Measurements from ENCODE around the gene GTF2A1L. TPM values are rescaled to one million over a fixed set of nuclear protein-coding genes. Genes with fewer than 3 reads are reported as not detected.

GTF2A1L gene
- total and polyA plus RNA-seq, 10 donors = 0.06 to 4.7 (median 0.94) TPM; not detected in 1

GRCh38 chr2:48709096-48710034 lies 91.7 kb downstream of the GTF2A1L start:
- Histone ChIP-seq H3K27ac (no peak overlapping the region), H3K36me3 (no peaks in the 10 kb centered on the region), H3K4me3 (no peak overlapping the region), H3K27me3 (replicated peaks in 1 of 7) (peaks cover 0 to 15% (median 0%) of the 10 kb centered on the region in 7 donors), H3K9me3 (no peaks in the 10 kb centered on the region), H3K4me1 (no peaks in the 10 kb centered on the region)
- WGBS, 5 donors = 76 to 86% (median 76%) methylated on average over 7 of the region's 7 CpGs
- DNase-seq = no peak
- intact Hi-C loops (cut with DNase I; ENCODE audit: low total_unique reads) = no loop called here
- TF ChIP-seq CTCF (IDR thresholded peaks at IDR 0.05 in 8 of 11, conservative IDR thresholded peaks at IDR 0.05 in 3 of 11) (no peak), POLR2AphosphoS5 (IDR thresholded peaks at IDR 0.05) (no peak), POLR2A (IDR thresholded peaks at IDR 0.05) (no peak)

GRCh38 chr2:48711343-48711742 lies 93.7 kb downstream of the GTF2A1L start:
- 42 to 68% (median 51%) methylated on average over 4 of the region's 4 CpGs for WGBS, 5 donors
- intact Hi-C loops (cut with DNase I; ENCODE audit: low total_unique reads) = no loop called here
- peaks cover 0 to 15% (median 0%) of the 10 kb centered on the region in 7 donors for H3K27me3 ChIP-seq (replicated peaks in 1 of 7)
- no peak for DNase-seq
- H3K4me3 ChIP-seq = no peak overlapping the region
- no peaks in the 10 kb centered on the region for H3K9me3 ChIP-seq
- TF ChIP-seq POLR2AphosphoS5 (IDR thresholded peaks at IDR 0.05) (no peak), CTCF (IDR thresholded peaks at IDR 0.05 in 8 of 11, conservative IDR thresholded peaks at IDR 0.05 in 3 of 11) (no peak), POLR2A (IDR thresholded peaks at IDR 0.05) (no peak)
- no peaks in the 10 kb centered on the region for H3K4me1 ChIP-seq
- no peak overlapping the region for H3K27ac ChIP-seq
- no peaks in the 10 kb centered on the region for H3K36me3 ChIP-seq

GRCh38 chr2:48712151-48712550 lies 94.5 kb downstream of the GTF2A1L start:
- no peak for DNase-seq
- no peaks in the 10 kb centered on the region for H3K9me3 ChIP-seq
- H3K4me3 ChIP-seq = no peak overlapping the region
- H3K27me3 ChIP-seq (replicated peaks in 1 of 7) = peaks cover 0 to 14% (median 0%) of the 10 kb centered on the region in 7 donors
- no peaks in the 10 kb centered on the region for H3K36me3 ChIP-seq
- no peak overlapping the region for H3K27ac ChIP-seq
- WGBS, 5 donors = 68 to 91% (median 84%) methylated on average over 2 of the region's 2 CpGs
- no peak for TF ChIP-seq POLR2A (IDR thresholded peaks at IDR 0.05)
- no peak for TF ChIP-seq CTCF (IDR thresholded peaks at IDR 0.05 in 8 of 11, conservative IDR thresholded peaks at IDR 0.05 in 3 of 11)
- no peak for TF ChIP-seq POLR2AphosphoS5 (IDR thresholded peaks at IDR 0.05)
- H3K4me1 ChIP-seq = no peaks in the 10 kb centered on the region
- intact Hi-C loops (cut with DNase I; ENCODE audit: low total_unique reads) = no loop called here

GRCh38 chr2:48713647-48714046 lies 96.0 kb downstream of the GTF2A1L start:
- no peak for DNase-seq
- Histone ChIP-seq H3K4me3 (no peak overlapping the region), H3K4me1 (no peaks in the 10 kb centered on the region), H3K9me3 (no peaks in the 10 kb centered on the region), H3K36me3 (no peaks in the 10 kb centered on the region), H3K27me3 (replicated peaks in 1 of 7) (peaks cover 0 to 7% (median 0%) of the 10 kb centered on the region in 7 donors), H3K27ac (no peak overlapping the region)
- TF ChIP-seq CTCF (IDR thresholded peaks at IDR 0.05 in 8 of 11, conservative IDR thresholded peaks at IDR 0.05 in 3 of 11) (no peak), POLR2AphosphoS5 (IDR thresholded peaks at IDR 0.05) (no peak), POLR2A (IDR thresholded peaks at IDR 0.05) (no peak)
- intact Hi-C loops (cut with DNase I; ENCODE audit: low total_unique reads) = no loop called here
- 65 to 87% (median 79%) methylated on average over 1 of the region's 1 CpG for WGBS, 5 donors
